SU-DHL-6 (cell line): ENCODE results near the gene ARHGAP20.

Source experiments
- H2AFZ ChIP-seq: fragments of 200-600 bp; sonication (generic); 2 replicates; pipeline ENCODE4 v1.6.1; 2014; ENCODE audit warnings: low read depth, mild to moderate bottlenecking, moderate library complexity, mixed read lengths, antibody characterized with exemption, low read length; ENCODE audit not compliant: severe bottlenecking
- H3F3A ChIP-seq: fragments of 200-600 bp; shearing (Covaris generic); 2 replicates; pipeline ENCODE4 v1.6.0; 2016; ENCODE audit warnings: antibody characterized with exemption, mild to moderate bottlenecking; ENCODE audit not compliant: insufficient read depth
- H3K27ac ChIP-seq: fragments of 200-600 bp; sonication (generic); 2 replicates; pipeline ENCODE4 v1.5.1; 2016; ENCODE audit warnings: low read depth, mild to moderate bottlenecking, low read length, moderate library complexity, mixed read lengths
- H3K27me3 ChIP-seq: fragments of 200-600 bp; sonication (generic), shearing (Covaris generic); 2 replicates; pipeline ENCODE4 v1.6.0; 2014; ENCODE audit warnings: mild to moderate bottlenecking, low read length
- H3K36me3 ChIP-seq: fragments of 200-600 bp; sonication (generic); 2 replicates; pipeline ENCODE4 v1.6.1; 2014; ENCODE audit warnings: mild to moderate bottlenecking, low read length, mixed read lengths
- H3K4me2 ChIP-seq: fragments of 300-600, 200-600 bp; shearing (Covaris generic), sonication (generic); 2 replicates; pipeline ENCODE4 v1.6.0; 2014; ENCODE audit warnings: low read length, low read depth, mild to moderate bottlenecking; ENCODE audit not compliant: poor library complexity, severe bottlenecking
- H3K4me3 ChIP-seq: fragments of 200-600 bp; sonication (generic); 2 replicates; pipeline ENCODE4 v1.5.1; 2014; ENCODE audit warnings: antibody characterized with exemption, low read length, mild to moderate bottlenecking, mixed read lengths; ENCODE audit not compliant: insufficient read depth, poor library complexity, severe bottlenecking
- H3K79me2 ChIP-seq: fragments of 200-600 bp; sonication (generic); 2 replicates; pipeline ENCODE4 v1.6.1; 2014; ENCODE audit warnings: mild to moderate bottlenecking, low read length, moderate library complexity; ENCODE audit not compliant: insufficient read depth
- H3K9ac ChIP-seq: fragments of 200-600 bp; sonication (generic); 2 replicates; pipeline ENCODE4 v1.7.0; 2014; ENCODE audit warnings: mild to moderate bottlenecking, low read length
- H3K9me2 ChIP-seq: fragments of 200-600 bp; sonication (generic); replicated peaks from 2 replicates; pipeline ENCODE4 v1.6.1; 2014; ENCODE audit warnings: low read length; ENCODE audit not compliant: insufficient read depth
- H3K9me3 ChIP-seq: fragments of 200-600 bp; sonication (generic); 2 replicates; pipeline ENCODE4 v1.6.1; 2014; ENCODE audit warnings: low read length, mixed read lengths; ENCODE audit not compliant: insufficient read depth
- H4K20me1 ChIP-seq: fragments of 200-600 bp; sonication (generic); 2 replicates; pipeline ENCODE4 v1.6.1; 2014; ENCODE audit warnings: low read depth, mild to moderate bottlenecking, antibody characterized with exemption, low read length, moderate library complexity, mixed read lengths
- EZH2phosphoT487 ChIP-seq: fragments of 200-600 bp; sonication (generic), shearing (Covaris generic); conservative IDR thresholded peaks from 2 replicates; pipeline ENCODE4 v1.6.1; 2018; ENCODE audit warnings: mild to moderate bottlenecking, antibody characterized with exemption, low read length, moderate library complexity, mixed read lengths
- TF ChIP-seq, protein P1 (sequence below): fragments of 200-600 bp; sonication (generic); IDR thresholded peaks from one replicate; pipeline ENCODE4 v1.5.1; 2017; ENCODE audit warnings: antibody characterized with exemption, mild to moderate bottlenecking, low read length, moderate library complexity; ENCODE audit not compliant: insufficient read depth, poor library complexity, severe bottlenecking

ARHGAP20 gene

DNA sequence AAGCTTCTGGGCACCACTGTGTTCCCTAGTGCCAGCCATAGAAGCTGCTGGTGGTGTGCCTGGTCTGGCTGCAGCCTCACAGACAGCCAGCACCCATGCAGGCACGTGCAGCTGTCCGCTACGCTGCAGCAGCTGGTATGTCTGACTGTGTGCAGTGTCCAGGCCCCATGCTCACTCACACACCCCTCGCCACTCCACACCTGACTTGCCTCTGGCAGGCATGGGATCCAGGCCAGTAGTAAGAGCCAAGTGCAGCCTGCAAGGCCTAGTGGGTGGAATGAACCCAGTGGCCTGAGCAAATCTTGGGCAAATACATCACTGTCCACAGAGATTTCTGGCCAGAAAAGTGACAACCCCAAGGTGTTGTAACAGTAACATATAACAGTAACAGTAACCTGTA, 111.9 kb downstream of the ARHGAP20 start:
- no peak overlapping the region for H3K27ac ChIP-seq

DNA sequence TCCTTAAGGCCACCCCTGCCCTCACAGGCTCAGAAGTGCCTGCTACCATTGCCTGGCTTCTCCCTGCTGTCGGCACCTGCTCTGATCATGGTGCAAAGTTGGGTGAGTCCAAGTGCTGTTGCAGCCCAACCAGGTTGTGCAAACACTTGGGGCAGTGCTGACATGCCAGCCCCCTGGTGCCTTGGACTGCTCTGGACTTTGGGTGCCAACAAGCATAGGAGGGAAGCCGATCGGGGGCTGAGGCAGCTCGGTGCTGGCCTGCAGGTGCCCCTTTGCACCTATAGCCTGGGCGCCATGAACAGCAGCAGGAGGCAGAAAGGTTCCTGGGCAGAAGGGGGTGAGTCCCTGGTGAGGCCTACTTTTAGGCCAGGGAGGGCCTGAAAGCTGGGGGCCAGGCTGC, 113.0 kb downstream of the ARHGAP20 start:
- no peak overlapping the region for H3K9ac ChIP-seq
- H3K9me2 ChIP-seq: no peaks in the 10 kb centered on the region
- H3F3A ChIP-seq: no peaks in the 10 kb centered on the region
- no peaks in the 10 kb centered on the region for H3K27me3 ChIP-seq
- H3K36me3 ChIP-seq: no peaks in the 10 kb centered on the region
- H2AFZ ChIP-seq: no peak overlapping the region
- TF ChIP-seq, protein P1, sequence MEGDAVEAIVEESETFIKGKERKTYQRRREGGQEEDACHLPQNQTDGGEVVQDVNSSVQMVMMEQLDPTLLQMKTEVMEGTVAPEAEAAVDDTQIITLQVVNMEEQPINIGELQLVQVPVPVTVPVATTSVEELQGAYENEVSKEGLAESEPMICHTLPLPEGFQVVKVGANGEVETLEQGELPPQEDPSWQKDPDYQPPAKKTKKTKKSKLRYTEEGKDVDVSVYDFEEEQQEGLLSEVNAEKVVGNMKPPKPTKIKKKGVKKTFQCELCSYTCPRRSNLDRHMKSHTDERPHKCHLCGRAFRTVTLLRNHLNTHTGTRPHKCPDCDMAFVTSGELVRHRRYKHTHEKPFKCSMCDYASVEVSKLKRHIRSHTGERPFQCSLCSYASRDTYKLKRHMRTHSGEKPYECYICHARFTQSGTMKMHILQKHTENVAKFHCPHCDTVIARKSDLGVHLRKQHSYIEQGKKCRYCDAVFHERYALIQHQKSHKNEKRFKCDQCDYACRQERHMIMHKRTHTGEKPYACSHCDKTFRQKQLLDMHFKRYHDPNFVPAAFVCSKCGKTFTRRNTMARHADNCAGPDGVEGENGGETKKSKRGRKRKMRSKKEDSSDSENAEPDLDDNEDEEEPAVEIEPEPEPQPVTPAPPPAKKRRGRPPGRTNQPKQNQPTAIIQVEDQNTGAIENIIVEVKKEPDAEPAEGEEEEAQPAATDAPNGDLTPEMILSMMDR: no peak
- TF ChIP-seq EZH2phosphoT487: no peak
- no peaks in the 10 kb centered on the region for H3K79me2 ChIP-seq
- H3K27ac ChIP-seq: no peak overlapping the region
- no peak overlapping the region for H3K4me2 ChIP-seq
- no peak overlapping the region for H3K4me3 ChIP-seq
- H3K9me3 ChIP-seq: peaks cover 14% of the 10 kb centered on the region; the same call in 1 of the 2 replicates
- no peaks in the 10 kb centered on the region for H4K20me1 ChIP-seq

More for the DNA sequence above, 111.9 kb downstream of the ARHGAP20 start:
- no peak for TF ChIP-seq EZH2phosphoT487
- TF ChIP-seq, protein P1: no peak
- no peak overlapping the region for H2AFZ ChIP-seq
- no peaks in the 10 kb centered on the region for H3K36me3 ChIP-seq
- H3K9me2 ChIP-seq: no peaks in the 10 kb centered on the region
- no peak overlapping the region for H3K9ac ChIP-seq
- H3K9me3 ChIP-seq: peaks cover 14% of the 10 kb centered on the region; the same call in 1 of the 2 replicates
- H3K4me3 ChIP-seq: no peak overlapping the region
- H3K27me3 ChIP-seq: no peaks in the 10 kb centered on the region
- H3F3A ChIP-seq: no peaks in the 10 kb centered on the region
- no peak overlapping the region for H3K4me2 ChIP-seq
- no peaks in the 10 kb centered on the region for H3K79me2 ChIP-seq
- no peaks in the 10 kb centered on the region for H4K20me1 ChIP-seq

DNA sequence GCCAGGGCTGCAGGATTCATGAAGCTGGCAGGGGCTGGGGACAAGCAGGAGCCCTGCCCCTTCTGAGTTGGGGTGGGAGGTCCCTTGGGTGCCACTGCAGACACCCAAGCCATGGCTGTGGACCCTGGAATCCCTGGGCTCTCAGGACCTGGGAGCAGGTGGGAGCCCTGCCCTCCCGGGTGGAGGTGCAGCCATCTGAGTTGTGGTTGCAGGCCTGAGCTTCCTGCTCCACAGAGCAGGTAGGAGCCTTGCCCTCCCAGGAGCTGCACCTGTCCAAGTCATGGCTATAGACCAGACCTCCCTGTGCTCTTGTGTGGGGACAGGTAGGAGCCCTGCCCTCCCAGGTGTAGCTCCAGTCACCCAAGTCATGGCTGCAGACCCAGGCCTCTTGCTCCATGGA, 113.5 kb downstream of the ARHGAP20 start:
- H2AFZ ChIP-seq: no peak overlapping the region
- H3K4me2 ChIP-seq: no peak overlapping the region
- H3K4me3 ChIP-seq: no peak overlapping the region
- no peaks in the 10 kb centered on the region for H3F3A ChIP-seq
- H3K27me3 ChIP-seq: no peaks in the 10 kb centered on the region
- TF ChIP-seq, protein P1: no peak
- TF ChIP-seq EZH2phosphoT487: no peak
- H3K27ac ChIP-seq: no peak overlapping the region
- no peaks in the 10 kb centered on the region for H4K20me1 ChIP-seq
- H3K79me2 ChIP-seq: no peaks in the 10 kb centered on the region
- peaks cover 14% of the 10 kb centered on the region; the same call in 1 of the 2 replicates for H3K9me3 ChIP-seq
- no peak overlapping the region for H3K9ac ChIP-seq
- no peaks in the 10 kb centered on the region for H3K9me2 ChIP-seq
- no peaks in the 10 kb centered on the region for H3K36me3 ChIP-seq

DNA sequence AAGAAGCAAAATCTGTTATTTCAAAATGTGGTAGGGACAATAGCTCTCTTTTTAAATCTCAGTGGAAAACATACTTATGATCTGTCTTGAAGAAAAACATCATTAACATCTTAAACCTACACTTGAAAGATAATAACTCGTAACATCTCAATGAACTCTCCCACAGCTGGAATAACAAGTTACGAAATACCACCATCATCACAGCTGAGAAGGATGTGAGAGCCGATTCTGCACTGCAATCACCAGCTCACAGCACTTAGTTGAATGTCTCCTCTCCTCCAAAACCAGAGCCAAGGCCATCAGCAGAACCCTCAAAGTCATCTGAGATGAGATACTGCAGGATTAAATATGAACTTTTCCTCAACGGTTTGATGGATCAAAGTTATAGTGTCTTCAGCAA, 124.3 kb downstream of the ARHGAP20 start:
- no peak overlapping the region for H2AFZ ChIP-seq
- no peak overlapping the region for H3K9ac ChIP-seq
- no peak overlapping the region for H3K4me2 ChIP-seq
- H4K20me1 ChIP-seq: no peaks in the 10 kb centered on the region
- H3K9me3 ChIP-seq: no peaks in the 10 kb centered on the region
- H3K27ac ChIP-seq: no peak overlapping the region
- H3K27me3 ChIP-seq: no peaks in the 10 kb centered on the region
- H3K9me2 ChIP-seq: no peaks in the 10 kb centered on the region
- H3K4me3 ChIP-seq: no peak overlapping the region
- no peaks in the 10 kb centered on the region for H3K36me3 ChIP-seq
- TF ChIP-seq, protein P1: no peak
- H3K79me2 ChIP-seq: no peaks in the 10 kb centered on the region
- no peaks in the 10 kb centered on the region for H3F3A ChIP-seq
